Breast epithelium (tissue), 4 donors: Measurements from ENCODE around the gene BSX. TPM values are rescaled to one million over a fixed set of nuclear protein-coding genes. Genes with fewer than 3 reads are reported as not detected.

ENCODE experiments used
- DNase-seq, 2 donors: peaks; one replicate each; pipeline ENCODE4 v3.0.0-alpha.2; 2019; ENCODE audit warnings: low spot score in 2 of 2
- H3K27ac ChIP-seq, 2 donors: fragments of 200-600 bp; sonication (generic) in 1 of 2; one replicate each; pipeline ENCODE4 v1.5.1; 2016 to 2019; ENCODE audit warnings: mild to moderate bottlenecking in 1 of 2
- H3K27me3 ChIP-seq, 2 donors: fragments of 200-600 bp; sonication (generic) in 1 of 2; one replicate each; pipeline versions ENCODE4 v1.5.1 to v1.6.0; 2017 to 2019; ENCODE audit warnings: control low read depth in 1 of 2, mild to moderate bottlenecking in 1 of 2
- H3K36me3 ChIP-seq: fragments of 200-600 bp; one replicate; pipeline ENCODE4 v1.5.1; 2019
- H3K4me1 ChIP-seq, 2 donors: fragments of 200-600 bp; sonication (generic); one replicate each; pipeline ENCODE4 v1.5.1; 2016 to 2019; ENCODE audit warnings: control low read depth in 1 of 2
- H3K4me3 ChIP-seq, 3 donors: fragments of 200-600 bp; sonication (generic); 1 replicate in 2 of 3; 2 replicates in 1 of 3; pipeline ENCODE4 v1.5.1; 2016 to 2019; ENCODE audit warnings: mild to moderate bottlenecking in 3 of 3, moderate library complexity in 2 of 3
- H3K9me3 ChIP-seq, 2 donors: fragments of 200-600 bp; sonication (generic) in 1 of 2; one replicate each; pipeline ENCODE4 v1.5.1; 2016 to 2019; ENCODE audit warnings: control low read depth in 1 of 2
- CTCF ChIP-seq, 3 donors: fragments of 450-650 bp; IDR thresholded peaks; one replicate each; pipeline ENCODE4 v1.5.1; 2016 to 2017; ENCODE audit warnings: antibody characterized with exemption in 3 of 3, mild to moderate bottlenecking in 3 of 3, moderate library complexity in 3 of 3
- POLR2A ChIP-seq: fragments of 450-650 bp; IDR thresholded peaks from one replicate; pipeline ENCODE4 v1.6.1; 2016; ENCODE audit warnings: antibody characterized with exemption, mild to moderate bottlenecking, moderate library complexity
- POLR2AphosphoS5 ChIP-seq, 3 donors: sonication (generic); formaldehyde crosslinking; IDR thresholded peaks; one replicate each; pipeline ENCODE4 v1.6.1; 2017; ENCODE audit warnings: antibody characterized with exemption in 3 of 3
- intact Hi-C: fragments of 100-400 bp; cut with DNase I; formaldehyde crosslinking; loops from one replicate; pipeline ENCODE4 v1.15.1; 2023; ENCODE audit warnings: low total_unique reads
- total RNA-seq, 3 donors: library from RNA; depleted of rRNA; stranded (reverse); fragments of >200 nt; gene quantifications; one replicate each; pipeline ENCODE4 v1.1.0, GENCODE V29; 2016

Gene BSX
- total RNA-seq, 3 donors from 2014 or later = not detected

GRCh38 chr11:122931510-122931909 is 50.1 kb downstream of the BSX start:
- Histone ChIP-seq H3K27me3 (no peaks in the 10 kb centered on the region), H3K4me1 (no peaks in the 10 kb centered on the region), H3K4me3 (no peak overlapping the region), H3K9me3 (no peaks in the 10 kb centered on the region), H3K27ac (no peak overlapping the region), H3K36me3 (no peaks in the 10 kb centered on the region)
- intact Hi-C loops = no loop called here
- TF ChIP-seq CTCF (IDR thresholded peaks at IDR 0.05) (no peak), POLR2AphosphoS5 (IDR thresholded peaks at IDR 0.05) (no peak), POLR2A (no peak)
- DNase-seq = no peak

Other genes starting within 250 kb of the BSX start
- gene CRTAM, start 143.3 kb downstream of the BSX start, total RNA-seq = 1 to 10 TPM in 1 of 3 donors, under 1 TPM in 2; 0.33 to 1.5 (median 0.96) TPM
- gene JHY, start 99.1 kb downstream of the BSX start, total RNA-seq = 10 to 100 TPM; 11.7 to 13.1 (median 11.8) TPM
- 100 to 1,000 TPM; 691 to 851 (median 698) TPM for gene HSPA8, start 80.3 kb upstream of the BSX start, total RNA-seq
- gene CLMP, start 213.4 kb upstream of the BSX start, total RNA-seq = 100 to 1,000 TPM in 1 of 3 donors, 10 to 100 TPM in 2; 70.8 to 241 (median 82.9) TPM